Nephron (organoid): ENCODE measurements around the gene C8G.

Source experiments
- H3K27ac Mint-ChIP-seq, 3 experiments: 2 replicates each; pipeline ENCODE4 v1.8.0; 2020; ENCODE audit warnings: mixed read lengths in 3 of 3, mild to moderate bottlenecking in 2 of 3, moderate library complexity in 1 of 3
- H3K27me3 Mint-ChIP-seq: 2 replicates; pipeline ENCODE4 v1.8.0; 2021; ENCODE audit warnings: low read depth, mild to moderate bottlenecking, moderate library complexity, mixed read lengths
- H3K36me3 Mint-ChIP-seq: 2 replicates; pipeline ENCODE4 v1.8.0; 2020; ENCODE audit warnings: low read depth, mixed read lengths
- H3K4me1 Mint-ChIP-seq: 2 replicates; pipeline ENCODE4 v1.8.0; 2020; ENCODE audit warnings: mixed read lengths
- H3K4me3 Mint-ChIP-seq, 3 experiments: 2 replicates each; pipeline ENCODE4 v1.8.0; 2020; ENCODE audit warnings: mild to moderate bottlenecking in 3 of 3, mixed read lengths in 3 of 3, moderate library complexity in 2 of 3
- H3K9me3 Mint-ChIP-seq: 2 replicates; pipeline ENCODE4 v1.8.0; 2020; ENCODE audit warnings: mixed read lengths
- CTCF ChIP-seq, 3 experiments: fragments of 200-600 bp; sonication (generic); IDR thresholded peaks; one replicate each; pipeline ENCODE4 v1.5.0; 2021; ENCODE audit warnings: antibody characterized with exemption in 3 of 3; ENCODE audit not compliant: unreplicated experiment in 3 of 3

C8G gene

GRCh38 chr9:136907011-136907914 lies 37.8 kb upstream of the C8G start:
- no peak for TF ChIP-seq CTCF (IDR thresholded peaks at IDR 0.05; ENCODE audit: unreplicated experiment in 3 of 3)
- H3K4me1 Mint-ChIP-seq, result no peaks in the 10 kb centered on the region
- H3K9me3 Mint-ChIP-seq, result no peaks in the 10 kb centered on the region
- peaks cover 30% of the 10 kb centered on the region for H3K36me3 Mint-ChIP-seq
- H3K27me3 Mint-ChIP-seq, result no peaks in the 10 kb centered on the region
- no peak overlapping the region for H3K4me3 Mint-ChIP-seq
- no peak overlapping the region for H3K27ac Mint-ChIP-seq

- no peak for TF ChIP-seq CTCF (IDR thresholded peaks at IDR 0.05; ENCODE audit: unreplicated experiment in 3 of 3)
- no peaks in the 10 kb centered on the region for H3K4me1 Mint-ChIP-seq
- H3K4me3 Mint-ChIP-seq, result no peak overlapping the region
- no peak overlapping the region for H3K27ac Mint-ChIP-seq
- no peaks in the 10 kb centered on the region for H3K9me3 Mint-ChIP-seq
- no peaks in the 10 kb centered on the region for H3K27me3 Mint-ChIP-seq
- peaks cover 27% of the 10 kb centered on the region for H3K36me3 Mint-ChIP-seq
Observed at GRCh38 chr9:136910197-136910900, 34.7 kb upstream of the C8G start.

DNA sequence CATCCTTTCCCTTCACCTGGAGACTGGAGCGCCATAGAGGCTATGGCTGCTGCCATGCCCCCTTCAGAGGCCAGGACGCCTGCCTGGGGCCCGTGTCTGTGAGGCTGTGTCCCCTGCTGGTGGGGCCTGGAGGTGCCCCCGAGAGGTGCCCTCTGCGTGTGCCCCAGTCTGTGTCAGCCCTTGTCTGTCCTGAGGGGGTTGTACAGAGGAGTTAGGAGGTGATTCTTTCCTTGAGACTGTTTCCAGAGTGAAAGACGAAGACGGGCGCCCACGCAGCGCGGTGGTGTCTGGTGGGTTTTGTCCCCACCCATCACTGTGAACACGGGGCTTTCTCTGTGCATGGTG lies 34.2 kb upstream of the C8G start:
- no peaks in the 10 kb centered on the region for H3K27me3 Mint-ChIP-seq
- H3K4me3 Mint-ChIP-seq, result no peak overlapping the region
- no peak overlapping the region for H3K27ac Mint-ChIP-seq
- no peak for TF ChIP-seq CTCF (IDR thresholded peaks at IDR 0.05; ENCODE audit: unreplicated experiment in 3 of 3)
- no peaks in the 10 kb centered on the region for H3K9me3 Mint-ChIP-seq
- H3K36me3 Mint-ChIP-seq, result peaks cover 27% of the 10 kb centered on the region
- H3K4me1 Mint-ChIP-seq, result no peaks in the 10 kb centered on the region

DNA sequence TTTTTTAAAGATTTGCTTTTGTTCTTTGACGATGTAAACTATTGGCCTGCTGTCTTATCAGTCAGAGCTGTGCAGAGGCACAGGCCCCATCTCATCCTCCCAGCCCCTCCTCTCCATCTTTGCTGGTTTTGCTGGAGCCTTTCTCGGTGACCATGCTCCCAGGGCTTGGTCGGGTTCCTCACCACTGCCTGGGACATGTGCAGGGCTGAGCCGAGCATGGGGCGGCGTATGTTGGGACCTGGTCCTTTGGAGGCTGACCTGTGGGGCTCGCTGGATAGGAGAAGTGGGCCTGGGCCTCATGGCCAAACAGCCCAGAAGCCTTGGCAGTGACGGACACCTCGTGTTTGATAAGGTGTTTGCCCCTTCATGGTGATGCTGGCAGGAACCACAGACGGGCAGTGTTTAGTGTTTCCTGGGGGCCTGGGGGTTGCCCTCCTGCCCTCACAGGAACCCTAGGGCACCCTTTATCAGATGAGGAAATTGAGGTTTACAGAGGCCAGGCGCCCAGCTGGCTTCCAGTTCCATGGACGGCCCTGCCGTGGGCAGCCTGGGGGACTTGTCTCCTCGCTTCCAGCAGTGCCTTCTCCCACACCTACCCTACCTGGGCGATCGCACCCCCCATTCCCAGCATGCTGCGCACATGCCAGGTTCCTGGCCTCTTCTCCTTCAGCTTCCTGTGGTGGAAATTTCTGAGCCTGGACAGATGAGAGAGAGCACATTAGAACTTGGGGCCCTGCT lies 31.2 kb upstream of the C8G start:
- no peaks in the 10 kb centered on the region for H3K9me3 Mint-ChIP-seq
- H3K27me3 Mint-ChIP-seq, result no peaks in the 10 kb centered on the region
- TF ChIP-seq CTCF (IDR thresholded peaks at IDR 0.05; ENCODE audit: unreplicated experiment in 3 of 3), result no peak
- H3K27ac Mint-ChIP-seq, result no peak overlapping the region
- H3K4me3 Mint-ChIP-seq, result no peak overlapping the region
- peaks cover 35% of the 10 kb centered on the region for H3K36me3 Mint-ChIP-seq
- H3K4me1 Mint-ChIP-seq, result no peaks in the 10 kb centered on the region

GRCh38 chr9:136915632-136916329 lies 29.3 kb upstream of the C8G start:
- Mint-ChIP-seq H3K27ac (no peak overlapping the region), H3K27me3 (no peaks in the 10 kb centered on the region), H3K4me3 (no peak overlapping the region), H3K9me3 (no peaks in the 10 kb centered on the region), H3K4me1 (no peaks in the 10 kb centered on the region), H3K36me3 (peaks cover 33% of the 10 kb centered on the region)
- TF ChIP-seq CTCF (IDR thresholded peaks at IDR 0.05; ENCODE audit: unreplicated experiment in 3 of 3), result no peak
